ENCODE results near the gene TMEM248. TPM values are rescaled to one million over a fixed set of nuclear protein-coding genes. Genes with fewer than 3 reads are reported as not detected.

Gene TMEM248
- total and polyA plus RNA-seq, 2 donors (not counting 3 experiments of a cell fraction or from before 2014, with no cell fraction given), result 107 to 220 TPM

DNA sequence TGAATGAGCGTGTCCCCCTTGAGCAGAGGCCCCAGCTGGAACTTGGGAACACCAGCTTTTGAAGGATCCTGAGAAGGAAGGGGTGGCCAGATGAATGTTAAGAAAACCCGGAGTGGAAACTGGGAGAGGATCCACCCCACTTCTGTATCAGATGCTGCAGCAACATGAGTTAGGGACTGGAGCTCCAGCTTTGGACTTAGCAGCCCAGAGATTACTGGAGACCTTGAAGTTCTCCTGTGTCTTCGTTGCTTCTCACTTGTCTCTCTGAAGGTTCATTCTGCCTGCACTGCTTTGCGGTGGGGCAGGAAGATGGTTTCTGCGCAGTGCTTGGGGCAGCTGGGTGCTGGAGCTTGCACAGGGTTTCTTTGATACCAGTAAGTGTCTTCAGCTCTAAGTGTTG is 9.3 kb downstream of the TMEM248 start:
- Histone ChIP-seq H3K27ac (ENCODE audit: insufficient read depth, low read depth, low read length) (no peak overlapping the region), H2AFZ (ENCODE audit: low read depth, low read length) (no peak overlapping the region), H3K9ac (replicated peaks; ENCODE audit: extremely low read depth, insufficient read depth, low read length) (no peak overlapping the region), H3K9me3 (replicated peaks; ENCODE audit: control insufficient read depth, insufficient read depth, low read length) (no peaks in the 10 kb centered on the region), H3K9me1 (replicated peaks; ENCODE audit: control insufficient read depth, extremely low read depth, insufficient read depth, low read length) (no peaks in the 10 kb centered on the region), H3K27me3 (ENCODE audit: control insufficient read depth in 2 of 2, insufficient read depth in 2 of 2, low read length in 2 of 2) (no peaks in the 10 kb centered on the region), H3K36me3 (ENCODE audit: control insufficient read depth in 2 of 2, extremely low read depth in 1 of 2, insufficient read depth in 2 of 2, low read length in 2 of 2) (peaks cover 2% of the 10 kb centered on the region in 2 experiments), H4K20me1 (replicated peaks; ENCODE audit: control insufficient read depth, extremely low read depth, insufficient read depth, low read length) (peaks cover 12% of the 10 kb centered on the region), H3K4me1 (ENCODE audit: control insufficient read depth, extremely low read depth, insufficient read depth, low read length) (no peaks in the 10 kb centered on the region), H3K79me2 (ENCODE audit: control insufficient read depth, insufficient read depth, low read length) (peaks cover 94% of the 10 kb centered on the region), H3K4me2 (ENCODE audit: insufficient read depth, low read length) (no peak overlapping the region), H3K4me3 (replicated peaks in 1 of 3; ENCODE audit: insufficient read depth in 1 of 3, low read depth in 1 of 3, low read length in 3 of 3) (no peak overlapping the region)
- TF ChIP-seq JUN (IDR thresholded peaks at IDR 0.05; ENCODE audit: borderline replicate concordance, insufficient read depth, insufficient read length, low read depth) (no peak), EZH2 (IDR thresholded peaks at IDR 0.05; ENCODE audit: borderline replicate concordance, low read depth, low read length, severe bottlenecking) (no peak), POLR2AphosphoS5 (IDR thresholded peaks at IDR 0.05; ENCODE audit: insufficient read depth, low read depth, low read length) (no peak), MYC (IDR thresholded peaks at IDR 0.05; ENCODE audit: low read depth, low read length) (no peak), GATA2 (IDR thresholded peaks at IDR 0.05; ENCODE audit: insufficient read depth, insufficient read length, low read depth, low read length) (no peak), FOS (IDR thresholded peaks at IDR 0.05; ENCODE audit: borderline replicate concordance, insufficient read depth, low read length) (no peak), POLR2A (IDR thresholded peaks at IDR 0.05; ENCODE audit: low read depth, low read length) (no peak)
- TF ChIP-seq, protein P1, sequence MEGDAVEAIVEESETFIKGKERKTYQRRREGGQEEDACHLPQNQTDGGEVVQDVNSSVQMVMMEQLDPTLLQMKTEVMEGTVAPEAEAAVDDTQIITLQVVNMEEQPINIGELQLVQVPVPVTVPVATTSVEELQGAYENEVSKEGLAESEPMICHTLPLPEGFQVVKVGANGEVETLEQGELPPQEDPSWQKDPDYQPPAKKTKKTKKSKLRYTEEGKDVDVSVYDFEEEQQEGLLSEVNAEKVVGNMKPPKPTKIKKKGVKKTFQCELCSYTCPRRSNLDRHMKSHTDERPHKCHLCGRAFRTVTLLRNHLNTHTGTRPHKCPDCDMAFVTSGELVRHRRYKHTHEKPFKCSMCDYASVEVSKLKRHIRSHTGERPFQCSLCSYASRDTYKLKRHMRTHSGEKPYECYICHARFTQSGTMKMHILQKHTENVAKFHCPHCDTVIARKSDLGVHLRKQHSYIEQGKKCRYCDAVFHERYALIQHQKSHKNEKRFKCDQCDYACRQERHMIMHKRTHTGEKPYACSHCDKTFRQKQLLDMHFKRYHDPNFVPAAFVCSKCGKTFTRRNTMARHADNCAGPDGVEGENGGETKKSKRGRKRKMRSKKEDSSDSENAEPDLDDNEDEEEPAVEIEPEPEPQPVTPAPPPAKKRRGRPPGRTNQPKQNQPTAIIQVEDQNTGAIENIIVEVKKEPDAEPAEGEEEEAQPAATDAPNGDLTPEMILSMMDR (IDR thresholded peaks at IDR 0.05; ENCODE audit: extremely low read depth in 1 of 2, insufficient read depth in 1 of 2, low read depth in 1 of 2, low read length in 2 of 2), result no peak
- TF ChIP-seq, protein P2, sequence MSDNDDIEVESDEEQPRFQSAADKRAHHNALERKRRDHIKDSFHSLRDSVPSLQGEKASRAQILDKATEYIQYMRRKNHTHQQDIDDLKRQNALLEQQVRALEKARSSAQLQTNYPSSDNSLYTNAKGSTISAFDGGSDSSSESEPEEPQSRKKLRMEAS (IDR thresholded peaks at IDR 0.05; ENCODE audit: insufficient read depth, insufficient read length), result no peak
- CTCF ChIA-PET, result no interaction called here
- dilution Hi-C loops (cut with MboI; ENCODE audit: extremely low pct_ligation_motif_present, low sequenced_read_pairs) (no loop called here), intact Hi-C loops (cut with micrococcal nuclease) (no loop called here)
- peak; percentile 46 for FAIRE-seq
- no peak for DNase-seq (ENCODE audit: low read depth, low spot score)
- BruUV-seq (replicated peaks), result no TSS peak
- POLR2A ChIA-PET, result no interaction called here
